GM12891 (cell line): ENCODE data around the gene SLC9C1.
A peak's percentile ranks its signal among the peaks of the same experiment; 100 is the strongest.

Source experiments
- DNase-seq: peaks from one replicate; pipeline ENCODE4 v3.0.0; 2011; ENCODE audit warnings: low spot score; ENCODE audit not compliant: insufficient read length
- FAIRE-seq: peaks from 2 replicates; lab custom pipeline; 2011; peaks lifted over from hg19 to GRCh38; lab: Jason Lieb, UNC
- PAX5 ChIP-seq: IDR thresholded peaks from 2 replicates; pipeline ENCODE4 v1.6.1; 2011; ENCODE audit warnings: low read length, moderate library complexity, mild to moderate bottlenecking; ENCODE audit not compliant: insufficient read depth, severe bottlenecking
- POLR2A ChIP-seq: IDR thresholded peaks from 2 replicates; pipeline ENCODE4 v1.6.1; 2011; ENCODE audit warnings: low read depth, low read length, control low read depth
- POLR2AphosphoS5 ChIP-seq: IDR thresholded peaks from 2 replicates; pipeline ENCODE4 v1.6.1; 2011; ENCODE audit warnings: low read depth, low read length, control low read depth
- POU2F2 ChIP-seq: IDR thresholded peaks from 2 replicates; pipeline ENCODE4 v1.6.1; 2011; ENCODE audit warnings: low read depth, mild to moderate bottlenecking, control low read depth, low read length, moderate library complexity
- SPI1 ChIP-seq: IDR thresholded peaks from 2 replicates; pipeline ENCODE4 v1.6.1; 2011; ENCODE audit warnings: low read depth, low read length, control low read depth
- TAF1 ChIP-seq: IDR thresholded peaks from 2 replicates; pipeline ENCODE4 v1.6.1; 2011; ENCODE audit warnings: low read depth, low read length, control low read depth

SLC9C1 gene

GRCh38 chr3:112273536-112273935 is 20.5 kb downstream of the SLC9C1 start:
- DNase-seq: no peak
- FAIRE-seq: no peak
- no peak for TF ChIP-seq SPI1
- no peak for TF ChIP-seq POLR2A
- TF ChIP-seq PAX5: no peak
- TF ChIP-seq TAF1: no peak
- no peak for TF ChIP-seq POLR2AphosphoS5

GRCh38 chr3:112261742-112262141 is 32.3 kb downstream of the SLC9C1 start:
- FAIRE-seq: peak; percentile 35
- TF ChIP-seq POU2F2 (no peak), PAX5 (no peak), TAF1 (no peak), SPI1 (no peak), POLR2A (no peak), POLR2AphosphoS5 (no peak)

GRCh38 chr3:112260563-112260962 is 33.5 kb downstream of the SLC9C1 start:
- DNase-seq (no peak), FAIRE-seq (no peak)
- TF ChIP-seq POU2F2: no peak
- no peak for TF ChIP-seq PAX5
- TF ChIP-seq POLR2AphosphoS5: no peak
- TF ChIP-seq POLR2A: no peak
- TF ChIP-seq SPI1: no peak
- no peak for TF ChIP-seq TAF1

More at GRCh38 chr3:112261742-112262141, 32.3 kb downstream of the SLC9C1 start:
- no peak for DNase-seq

GRCh38 chr3:112253301-112253971 is 40.6 kb downstream of the SLC9C1 start:
- no peak for DNase-seq
- TF ChIP-seq SPI1: no peak
- TF ChIP-seq TAF1: no peak
- TF ChIP-seq POLR2A: no peak
- TF ChIP-seq POLR2AphosphoS5: no peak
- TF ChIP-seq POU2F2: no peak
- no peak for TF ChIP-seq PAX5
- peak; percentile 88 for FAIRE-seq

GRCh38 chr3:112247900-112248299 is 46.1 kb downstream of the SLC9C1 start:
- TF ChIP-seq SPI1 (no peak), PAX5 (no peak), TAF1 (no peak), POLR2A (no peak)
- FAIRE-seq: peak; percentile 48
- DNase-seq: peak; percentile 10

GRCh38 chr3:112247350-112247749 is 46.7 kb downstream of the SLC9C1 start:
- TF ChIP-seq PAX5 (no peak), TAF1 (no peak), POU2F2 (peak; percentile 53; the same call in 1 of the 2 replicates)
- FAIRE-seq (peak; percentile 72), DNase-seq (no peak)

GRCh38 chr3:112233083-112233482 is 60.9 kb downstream of the SLC9C1 start:
- FAIRE-seq (no peak), DNase-seq (no peak)
- TF ChIP-seq PAX5: no peak
- TF ChIP-seq POLR2AphosphoS5: no peak
- no peak for TF ChIP-seq TAF1
- no peak for TF ChIP-seq POU2F2
- TF ChIP-seq POLR2A: no peak
- no peak for TF ChIP-seq SPI1

- FAIRE-seq (no peak), DNase-seq (no peak)
- no peak for TF ChIP-seq SPI1
These were observed 62.3 kb downstream of the SLC9C1 start for GRCh38 chr3:112231727-112232126.

GRCh38 chr3:112230033-112230432 is 64.0 kb downstream of the SLC9C1 start:
- no peak for DNase-seq
- TF ChIP-seq POLR2AphosphoS5 (no peak), SPI1 (no peak), POLR2A (no peak), POU2F2 (no peak), TAF1 (no peak), PAX5 (no peak)
- no peak for FAIRE-seq

- DNase-seq: no peak
- TF ChIP-seq POU2F2 (no peak), TAF1 (no peak), POLR2AphosphoS5 (no peak), SPI1 (no peak), PAX5 (no peak), POLR2A (no peak)
- no peak for FAIRE-seq
These were observed 65.2 kb downstream of the SLC9C1 start for GRCh38 chr3:112228786-112229185.
